ENCODE data around the gene ABCF3.

Gene ABCF3

DNA sequence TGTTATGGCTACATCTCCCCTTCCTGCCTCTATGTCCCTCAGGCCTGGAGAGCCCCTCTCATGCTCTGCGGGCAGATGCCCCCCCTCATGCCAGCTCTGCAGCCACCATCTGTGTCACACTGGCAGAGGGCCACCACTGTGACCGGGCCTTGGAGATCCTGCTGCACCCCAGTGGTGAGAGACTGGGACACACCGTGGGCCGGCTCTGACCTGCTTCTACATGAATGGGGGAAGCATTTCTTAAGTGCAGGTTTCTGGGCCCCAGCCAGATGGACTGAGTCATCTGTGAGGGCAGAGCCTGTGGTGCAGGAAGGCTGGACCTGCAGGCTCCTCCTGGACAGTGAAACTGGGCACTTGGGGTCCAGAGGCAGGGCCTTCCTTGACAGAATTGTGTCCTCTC, 48.2 kb downstream of the ABCF3 start:
- no peak for DNase-seq (ENCODE audit: low spot score)

DNA sequence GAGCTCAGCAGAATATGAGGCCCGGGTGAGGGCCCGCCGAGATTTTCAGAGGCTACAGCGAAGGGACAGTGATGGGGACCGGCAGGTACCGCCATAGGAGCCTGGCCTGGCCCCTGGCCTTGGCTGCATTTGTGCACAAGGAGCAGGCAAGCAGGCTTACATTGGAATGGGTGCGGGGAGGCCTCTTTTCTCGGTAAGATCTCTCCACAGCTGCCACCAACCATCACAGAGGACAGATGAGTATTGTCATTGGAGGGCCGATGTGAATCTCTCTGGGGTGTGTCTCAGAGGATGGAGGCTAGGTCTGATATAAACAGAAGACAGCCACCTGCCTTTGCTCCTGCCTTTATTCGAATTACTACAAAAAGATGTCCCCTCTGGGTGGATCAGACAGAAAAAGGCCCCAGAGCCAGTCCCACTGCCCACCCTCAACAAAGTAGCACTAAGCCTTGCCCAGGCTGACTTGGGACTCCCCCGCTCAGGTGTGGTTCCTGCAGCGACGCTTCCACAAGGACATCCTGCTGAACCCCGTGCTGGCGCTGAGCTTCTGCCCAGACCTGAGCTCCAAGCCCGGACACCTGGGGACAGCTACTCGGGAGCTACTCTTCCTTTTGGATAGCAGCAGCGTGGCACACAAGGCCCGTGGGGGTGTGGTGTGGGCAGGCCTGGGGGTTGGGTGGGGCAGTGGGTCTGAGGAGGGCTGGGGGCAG, 48.8 kb downstream of the ABCF3 start:
- no peak for DNase-seq (ENCODE audit: low spot score)

DNA sequence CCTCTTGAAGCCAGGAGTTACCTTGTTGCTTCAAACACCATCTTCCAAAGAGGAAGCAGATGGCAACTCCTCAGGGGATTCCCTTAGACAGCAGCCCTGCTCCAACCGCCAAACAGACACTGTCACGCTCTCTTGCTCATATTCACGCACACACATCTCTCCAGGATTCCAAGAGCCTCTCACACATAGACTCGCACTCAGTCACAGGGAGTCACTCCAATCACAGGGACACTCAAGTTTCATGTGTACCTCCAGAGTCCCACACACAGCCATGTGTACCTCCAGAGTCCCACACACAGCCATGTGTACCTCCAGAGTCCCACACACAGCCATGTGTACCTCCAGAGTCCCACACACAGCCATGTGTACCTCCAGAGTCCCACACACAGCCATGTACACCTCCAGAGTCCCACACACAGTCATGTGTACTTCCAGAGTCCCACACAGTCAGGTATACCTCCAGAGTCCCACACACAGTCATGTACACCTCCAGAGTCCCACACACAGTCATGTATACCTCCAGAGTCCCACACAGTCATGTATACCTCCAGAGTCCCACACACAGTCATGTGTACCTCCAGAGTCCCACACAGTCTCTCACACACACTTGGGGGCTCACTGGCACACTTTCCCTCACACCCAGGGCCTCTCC, 49.5 kb downstream of the ABCF3 start:
- no peak for DNase-seq (ENCODE audit: low spot score)

DNA sequence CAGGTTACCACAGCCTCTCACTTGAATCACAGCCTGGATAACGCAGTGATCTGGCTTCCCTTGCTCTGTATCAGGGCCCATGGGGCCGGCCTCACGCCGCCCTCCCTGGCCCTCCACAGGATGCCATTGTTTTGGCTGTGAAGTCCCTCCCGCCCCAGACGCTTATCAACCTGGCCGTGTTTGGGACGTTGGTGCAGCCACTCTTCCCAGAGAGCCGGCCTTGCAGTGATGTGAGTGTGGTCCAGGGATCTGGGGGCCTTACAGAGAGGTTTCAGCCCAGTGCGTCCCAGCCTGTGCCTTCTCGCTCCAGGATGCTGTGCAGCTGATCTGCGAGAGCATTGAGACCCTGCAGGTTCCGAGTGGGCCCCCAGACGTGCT, 50.0 kb downstream of the ABCF3 start:
- no peak for DNase-seq (ENCODE audit: low spot score)

DNA sequence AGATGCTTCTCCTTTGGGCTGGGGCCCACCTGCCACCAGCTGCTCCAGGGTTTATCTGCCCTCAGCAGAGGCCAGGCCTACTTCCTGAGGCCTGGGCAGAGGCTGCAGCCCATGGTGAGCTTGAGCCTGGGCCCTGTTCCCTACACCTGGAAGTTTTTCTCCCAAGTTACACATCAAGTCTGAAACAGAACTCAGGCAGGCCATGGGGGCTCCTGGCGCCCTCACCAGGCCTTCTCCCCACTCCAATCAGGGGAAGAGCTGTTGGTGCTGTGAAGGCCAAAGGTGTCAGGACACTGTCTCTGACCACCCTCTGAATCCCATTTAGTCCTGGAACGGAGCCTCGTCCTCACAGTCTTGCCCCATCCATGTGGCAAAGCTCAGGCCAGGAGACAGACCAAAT, 50.6 kb downstream of the ABCF3 start:
- DNase-seq (ENCODE audit: low spot score), result no peak

DNA sequence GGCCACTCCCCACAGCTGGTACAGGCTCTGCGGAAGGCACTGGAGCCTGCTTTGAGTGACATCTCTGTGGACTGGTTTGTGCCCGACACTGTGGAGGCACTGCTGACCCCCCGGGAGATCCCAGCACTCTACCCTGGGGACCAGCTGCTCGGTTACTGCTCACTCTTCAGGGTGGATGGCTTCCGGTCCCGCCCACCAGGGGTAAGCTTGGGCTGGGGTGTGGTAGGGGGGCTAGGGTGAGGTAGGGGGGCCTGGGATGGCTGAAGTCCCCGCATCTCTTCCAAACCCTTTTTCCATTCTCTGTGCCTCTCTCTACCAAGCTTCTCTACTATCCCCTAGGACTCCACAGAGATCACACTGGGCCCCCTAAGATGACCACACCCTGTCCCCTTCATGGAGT, 51.2 kb downstream of the ABCF3 start:
- DNase-seq (ENCODE audit: low spot score), result no peak

DNA sequence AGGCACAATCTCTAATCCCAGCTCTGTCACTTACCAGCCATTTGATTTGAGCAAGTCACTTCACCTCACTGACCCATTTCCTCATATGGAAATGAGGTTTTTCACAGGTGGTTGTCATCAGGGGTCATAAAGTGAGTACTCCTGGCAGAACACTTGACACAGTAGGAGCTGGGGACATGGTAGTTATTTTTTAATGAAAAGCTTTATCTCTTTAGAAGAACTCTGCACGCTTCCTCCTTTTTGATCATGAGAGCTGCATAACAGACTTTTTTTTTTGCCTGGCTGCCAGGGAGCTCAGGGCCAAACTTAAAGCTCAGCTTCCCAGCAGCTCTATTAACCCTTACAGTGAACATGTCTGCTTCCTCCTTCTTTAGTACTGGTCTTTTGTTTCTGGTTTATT, 51.8 kb downstream of the ABCF3 start:
- no peak for DNase-seq (ENCODE audit: low spot score)

DNA sequence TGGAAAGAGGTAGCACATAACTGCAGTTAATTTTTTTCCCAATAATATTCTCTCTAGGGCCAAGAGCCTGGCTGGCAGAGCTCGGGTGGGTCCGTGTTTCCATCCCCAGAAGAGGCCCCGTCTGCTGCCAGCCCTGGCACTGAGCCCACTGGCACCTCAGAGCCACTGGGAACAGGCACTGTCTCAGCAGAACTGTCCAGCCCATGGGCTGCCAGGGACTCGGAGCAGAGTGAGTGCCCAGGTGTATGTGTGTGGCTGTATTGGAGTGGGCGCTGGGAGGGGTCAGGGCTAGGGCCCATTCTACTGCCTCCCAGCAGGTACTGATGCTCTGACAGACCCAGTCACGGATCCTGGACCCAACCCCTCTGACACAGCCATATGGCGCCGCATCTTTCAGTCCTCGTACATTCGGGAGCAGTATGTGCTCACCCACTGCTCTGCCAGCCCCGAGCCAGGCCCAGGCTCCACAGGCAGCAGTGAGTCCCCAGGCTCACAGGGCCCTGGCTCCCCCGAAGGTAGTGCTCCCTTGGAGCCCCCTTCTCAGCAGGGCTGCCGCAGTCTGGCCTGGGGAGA, 52.3 kb downstream of the ABCF3 start:
- no peak for DNase-seq (ENCODE audit: low spot score)

DNA sequence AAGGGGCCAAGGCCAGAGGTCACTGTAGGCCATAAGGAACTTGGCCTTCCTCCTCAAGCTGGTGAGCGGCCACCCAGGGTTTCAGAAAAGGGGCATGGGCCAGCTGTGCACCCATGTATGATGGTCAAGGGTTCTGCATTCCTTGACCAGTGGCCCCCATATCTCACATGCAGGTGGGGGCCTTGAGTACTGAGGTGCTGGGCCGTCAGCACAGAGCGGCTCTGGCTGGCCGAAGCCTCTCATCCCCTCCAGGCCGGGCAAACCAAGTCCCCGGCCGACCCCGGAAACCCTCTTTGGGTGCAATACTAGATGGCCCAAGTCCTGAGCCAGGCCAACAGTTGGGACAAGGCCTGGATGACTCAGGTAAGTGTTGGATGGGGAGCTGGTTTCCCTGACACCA, 53.2 kb downstream of the ABCF3 start:
- no peak for DNase-seq (ENCODE audit: low spot score)

DNA sequence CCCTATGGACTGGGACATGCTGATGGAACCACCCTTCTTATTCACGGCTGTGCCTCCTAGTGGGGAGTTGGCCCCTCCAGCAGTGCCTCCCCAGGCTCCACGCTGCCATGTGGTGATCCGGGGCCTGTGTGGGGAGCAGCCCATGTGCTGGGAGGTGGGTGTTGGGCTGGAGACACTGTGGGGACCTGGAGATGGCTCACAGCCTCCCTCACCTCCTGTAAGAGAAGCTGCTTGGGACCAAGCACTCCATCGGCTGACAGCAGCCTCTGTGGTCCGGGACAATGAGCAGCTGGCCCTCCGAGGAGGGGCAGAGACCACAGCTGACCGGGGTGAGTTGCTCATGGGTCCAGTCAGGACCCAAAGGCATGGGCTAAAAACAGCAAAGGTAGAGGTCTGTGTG, 53.7 kb downstream of the ABCF3 start:
- no peak for DNase-seq (ENCODE audit: low spot score)

DNA sequence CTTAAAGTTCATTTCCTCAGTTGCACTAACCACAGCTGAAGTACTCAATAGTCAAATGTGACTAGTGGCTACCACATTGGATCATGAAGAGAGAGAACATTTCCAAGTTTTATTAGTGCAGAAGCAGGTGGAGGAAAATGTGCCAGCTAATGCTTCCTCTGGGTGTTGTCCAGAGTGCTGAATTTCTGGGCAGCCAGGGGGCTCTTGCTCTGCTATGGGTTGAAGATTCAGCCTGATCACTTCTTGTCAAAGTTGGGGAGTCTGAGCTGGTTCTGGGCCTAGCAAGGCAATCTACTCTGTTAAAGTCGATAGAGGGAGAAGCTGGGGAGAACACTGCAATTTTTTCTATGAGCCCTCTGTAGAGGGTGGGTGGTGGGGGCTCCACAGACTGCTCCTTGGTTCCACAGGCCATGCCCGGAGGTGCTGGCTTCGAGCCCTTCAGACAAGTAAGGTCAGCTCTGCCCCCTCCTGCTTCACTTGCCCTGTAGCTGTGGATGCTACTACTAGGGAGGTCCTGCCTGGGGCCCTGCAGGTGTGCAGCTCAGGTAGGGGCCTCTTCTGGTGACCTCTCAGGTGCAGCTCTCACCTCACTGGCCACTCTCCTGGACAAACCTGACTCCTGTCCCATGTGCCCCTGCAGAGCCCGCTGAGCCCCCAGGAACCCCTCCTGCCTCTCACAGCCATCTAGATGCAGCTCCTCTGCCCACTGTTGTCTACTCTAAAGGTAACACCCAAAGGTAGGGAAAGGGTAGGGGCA, 54.6 kb downstream of the ABCF3 start:
- no peak for DNase-seq (ENCODE audit: low spot score)

DNA sequence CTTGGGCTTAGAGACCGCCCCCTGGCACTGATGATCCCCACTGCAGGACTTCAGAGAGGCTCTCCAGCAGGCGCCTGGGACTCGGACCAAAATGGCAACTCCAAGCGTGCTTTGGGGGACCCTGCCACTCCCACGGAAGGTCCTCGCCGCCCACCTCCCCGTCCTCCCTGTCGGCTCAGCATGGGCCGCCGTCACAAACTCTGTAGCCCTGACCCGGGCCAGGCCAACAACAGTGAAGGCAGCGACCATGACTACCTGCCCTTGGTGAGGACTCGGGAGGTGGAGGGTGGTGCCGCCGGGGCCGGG, 55.1 kb downstream of the ABCF3 start:
- no peak for DNase-seq (ENCODE audit: low spot score)

DNA sequence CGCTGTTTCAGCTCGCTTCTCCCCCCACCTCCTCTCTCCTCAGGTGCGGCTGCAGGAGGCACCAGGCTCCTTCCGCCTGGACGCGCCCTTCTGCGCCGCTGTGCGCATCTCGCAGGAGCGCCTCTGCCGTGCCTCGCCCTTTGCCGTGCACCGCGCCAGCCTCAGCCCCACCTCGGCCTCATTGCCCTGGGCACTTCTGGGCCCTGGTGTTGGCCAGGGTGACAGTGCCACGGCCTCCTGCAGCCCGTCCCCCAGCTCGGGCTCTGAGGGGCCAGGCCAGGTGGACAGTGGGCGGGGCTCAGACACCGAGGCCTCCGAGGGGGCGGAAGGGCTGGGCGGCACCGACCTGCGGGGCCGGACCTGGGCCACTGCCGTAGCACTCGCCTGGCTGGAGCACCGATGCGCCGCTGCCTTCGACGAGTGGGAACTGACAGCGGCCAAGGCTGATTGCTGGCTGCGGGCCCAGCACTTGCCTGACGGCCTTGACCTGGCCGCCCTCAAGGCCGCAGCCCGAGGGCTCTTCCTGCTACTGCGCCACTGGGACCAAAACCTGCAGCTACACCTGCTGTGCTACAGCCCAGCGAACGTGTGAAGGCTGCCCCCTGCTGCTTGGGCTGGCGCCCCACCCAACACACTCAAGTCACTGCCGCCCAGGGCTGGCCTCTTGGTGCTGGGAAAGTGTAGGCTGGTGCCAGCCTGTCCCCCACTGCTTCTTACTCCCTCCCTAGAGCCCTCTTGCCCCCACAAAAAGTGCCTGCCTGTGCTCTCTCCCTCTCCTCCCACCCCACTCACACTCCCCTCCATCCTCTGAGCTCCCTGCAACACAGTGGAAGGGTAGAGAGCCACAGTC, 55.7 kb downstream of the ABCF3 start:
- DNase-seq (ENCODE audit: low spot score), result no peak

DNA sequence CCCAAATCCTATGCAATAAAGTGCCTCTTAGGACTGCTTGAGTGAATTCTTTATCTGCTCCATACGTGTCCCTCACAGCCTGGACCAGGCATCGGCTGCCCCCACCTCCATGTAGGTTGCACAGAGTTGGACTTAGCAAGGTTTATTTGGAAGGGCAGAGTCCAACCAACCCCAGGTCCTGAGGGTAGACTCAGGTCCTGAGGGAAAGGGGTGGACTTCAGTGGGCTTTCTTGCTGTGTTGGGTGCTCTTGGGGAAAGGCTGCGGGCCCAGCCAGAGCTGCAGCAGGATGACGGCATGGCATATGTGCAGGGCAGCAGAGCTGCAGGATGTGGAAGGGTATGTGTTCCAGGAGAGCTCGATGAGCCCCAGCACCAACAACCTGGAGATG, 56.3 kb downstream of the ABCF3 start:
- DNase-seq (ENCODE audit: low spot score), result no peak

All from left forelimb (tissue), 1 donor.